Measurements from ENCODE around the gene GPR35.

The GPR35 gene

DNA sequence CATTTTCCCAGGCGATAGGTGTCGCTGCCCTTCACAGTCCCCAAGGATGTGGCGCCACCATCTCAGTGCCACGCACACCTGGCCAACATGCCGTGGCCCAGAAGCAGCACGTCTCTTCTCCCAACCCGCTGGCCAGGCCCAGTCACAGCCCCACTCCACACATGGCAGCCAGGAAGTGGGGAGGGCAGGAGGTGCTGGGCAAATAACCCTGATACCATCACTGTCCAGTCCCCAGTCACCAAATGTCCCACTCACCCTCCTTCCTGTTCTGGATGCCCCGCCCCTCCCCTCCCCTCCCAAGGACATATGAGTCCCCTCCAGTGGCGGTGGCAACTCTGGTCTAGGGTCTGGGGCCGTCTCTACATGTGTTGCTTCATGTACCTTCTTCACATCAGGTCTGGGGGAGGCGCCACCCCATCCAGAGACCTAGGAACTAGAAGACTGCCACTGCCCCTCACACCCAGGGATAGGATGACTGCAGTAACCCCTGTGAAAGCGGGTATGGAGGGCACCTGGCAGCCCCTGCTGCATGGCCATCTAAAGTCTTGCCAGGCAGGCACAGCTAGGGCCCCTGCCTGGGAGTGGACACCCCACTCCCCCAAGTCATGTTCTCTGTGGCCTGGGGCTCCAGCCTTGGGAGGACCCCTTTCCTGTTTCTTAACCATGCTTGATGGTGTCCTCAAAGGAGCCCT lies 46.1 kb upstream of the GPR35 start:
- TF ChIP-seq, protein P1, sequence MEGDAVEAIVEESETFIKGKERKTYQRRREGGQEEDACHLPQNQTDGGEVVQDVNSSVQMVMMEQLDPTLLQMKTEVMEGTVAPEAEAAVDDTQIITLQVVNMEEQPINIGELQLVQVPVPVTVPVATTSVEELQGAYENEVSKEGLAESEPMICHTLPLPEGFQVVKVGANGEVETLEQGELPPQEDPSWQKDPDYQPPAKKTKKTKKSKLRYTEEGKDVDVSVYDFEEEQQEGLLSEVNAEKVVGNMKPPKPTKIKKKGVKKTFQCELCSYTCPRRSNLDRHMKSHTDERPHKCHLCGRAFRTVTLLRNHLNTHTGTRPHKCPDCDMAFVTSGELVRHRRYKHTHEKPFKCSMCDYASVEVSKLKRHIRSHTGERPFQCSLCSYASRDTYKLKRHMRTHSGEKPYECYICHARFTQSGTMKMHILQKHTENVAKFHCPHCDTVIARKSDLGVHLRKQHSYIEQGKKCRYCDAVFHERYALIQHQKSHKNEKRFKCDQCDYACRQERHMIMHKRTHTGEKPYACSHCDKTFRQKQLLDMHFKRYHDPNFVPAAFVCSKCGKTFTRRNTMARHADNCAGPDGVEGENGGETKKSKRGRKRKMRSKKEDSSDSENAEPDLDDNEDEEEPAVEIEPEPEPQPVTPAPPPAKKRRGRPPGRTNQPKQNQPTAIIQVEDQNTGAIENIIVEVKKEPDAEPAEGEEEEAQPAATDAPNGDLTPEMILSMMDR (IDR thresholded peaks at IDR 0.05; ENCODE audit: insufficient read depth, low read length) = no peak
- TF ChIP-seq GABPA (IDR thresholded peaks at IDR 0.05; ENCODE audit: low read depth) = no peak
- DNase-seq (ENCODE audit: low read depth in 1 of 2, low spot score in 1 of 2) = peak in 1 of 2 experiments; percentile 16
- H3K4me3 ChIP-seq (replicated peaks; ENCODE audit: insufficient read depth, low read length) = no peak overlapping the region
- H3K27me3 ChIP-seq (ENCODE audit: insufficient read depth, poor library complexity, severe bottlenecking) = no peaks in the 10 kb centered on the region
- peak overlapping the region; percentile 79 for H3K27ac ChIP-seq (replicated peaks)

DNA sequence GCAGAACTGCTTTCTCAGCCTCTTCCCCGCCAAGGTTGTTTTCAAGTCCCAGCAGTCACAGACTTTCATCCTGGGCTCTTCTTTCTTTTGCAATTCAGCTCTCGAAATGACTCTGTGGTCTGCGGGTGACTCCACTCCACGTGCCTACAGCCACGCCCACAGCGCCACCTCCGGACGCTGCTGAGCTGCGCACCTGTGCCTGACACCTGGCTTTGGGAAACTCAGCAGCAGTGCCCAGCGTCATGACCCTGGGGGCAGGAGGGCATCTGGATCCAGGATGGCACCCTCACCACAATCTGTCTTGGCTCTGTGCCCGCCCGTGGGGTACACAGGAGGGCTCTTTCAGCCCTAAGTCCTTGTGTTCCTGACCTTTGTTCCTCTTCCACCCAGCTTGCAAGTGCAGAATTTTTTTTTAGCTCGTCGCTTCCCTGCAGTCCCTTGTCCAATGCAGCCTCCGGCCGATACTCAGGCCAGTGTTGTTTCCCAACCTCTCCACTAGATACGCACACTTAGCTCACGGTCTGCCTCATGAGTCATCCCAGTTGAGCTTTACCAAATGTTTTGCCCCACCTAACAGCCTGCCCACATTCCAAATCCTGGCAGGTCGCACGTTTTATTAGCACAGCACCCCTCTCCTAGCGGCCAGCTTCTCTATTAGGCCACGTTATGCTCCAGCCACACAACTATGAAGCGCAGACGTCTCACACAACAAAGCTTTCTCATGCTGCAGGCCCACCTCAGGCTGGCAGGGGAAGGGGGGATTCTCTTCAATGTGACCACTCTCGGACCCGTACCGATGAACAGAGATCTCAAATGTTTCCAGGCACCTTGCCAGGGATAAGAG lies 45.3 kb upstream of the GPR35 start:
- H3K27me3 ChIP-seq (ENCODE audit: insufficient read depth, poor library complexity, severe bottlenecking) = no peaks in the 10 kb centered on the region
- peak; percentile 81 for TF ChIP-seq POLR2AphosphoS5 (IDR thresholded peaks at IDR 0.05; ENCODE audit: low read depth)
- TF ChIP-seq, protein P2, sequence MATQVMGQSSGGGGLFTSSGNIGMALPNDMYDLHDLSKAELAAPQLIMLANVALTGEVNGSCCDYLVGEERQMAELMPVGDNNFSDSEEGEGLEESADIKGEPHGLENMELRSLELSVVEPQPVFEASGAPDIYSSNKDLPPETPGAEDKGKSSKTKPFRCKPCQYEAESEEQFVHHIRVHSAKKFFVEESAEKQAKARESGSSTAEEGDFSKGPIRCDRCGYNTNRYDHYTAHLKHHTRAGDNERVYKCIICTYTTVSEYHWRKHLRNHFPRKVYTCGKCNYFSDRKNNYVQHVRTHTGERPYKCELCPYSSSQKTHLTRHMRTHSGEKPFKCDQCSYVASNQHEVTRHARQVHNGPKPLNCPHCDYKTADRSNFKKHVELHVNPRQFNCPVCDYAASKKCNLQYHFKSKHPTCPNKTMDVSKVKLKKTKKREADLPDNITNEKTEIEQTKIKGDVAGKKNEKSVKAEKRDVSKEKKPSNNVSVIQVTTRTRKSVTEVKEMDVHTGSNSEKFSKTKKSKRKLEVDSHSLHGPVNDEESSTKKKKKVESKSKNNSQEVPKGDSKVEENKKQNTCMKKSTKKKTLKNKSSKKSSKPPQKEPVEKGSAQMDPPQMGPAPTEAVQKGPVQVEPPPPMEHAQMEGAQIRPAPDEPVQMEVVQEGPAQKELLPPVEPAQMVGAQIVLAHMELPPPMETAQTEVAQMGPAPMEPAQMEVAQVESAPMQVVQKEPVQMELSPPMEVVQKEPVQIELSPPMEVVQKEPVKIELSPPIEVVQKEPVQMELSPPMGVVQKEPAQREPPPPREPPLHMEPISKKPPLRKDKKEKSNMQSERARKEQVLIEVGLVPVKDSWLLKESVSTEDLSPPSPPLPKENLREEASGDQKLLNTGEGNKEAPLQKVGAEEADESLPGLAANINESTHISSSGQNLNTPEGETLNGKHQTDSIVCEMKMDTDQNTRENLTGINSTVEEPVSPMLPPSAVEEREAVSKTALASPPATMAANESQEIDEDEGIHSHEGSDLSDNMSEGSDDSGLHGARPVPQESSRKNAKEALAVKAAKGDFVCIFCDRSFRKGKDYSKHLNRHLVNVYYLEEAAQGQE (IDR thresholded peaks at IDR 0.05; ENCODE audit: insufficient replicate concordance, low read depth) = no peak
- TF ChIP-seq, protein P1 (IDR thresholded peaks at IDR 0.05; ENCODE audit: insufficient read depth, low read length) = peak; percentile 46
- H3K4me3 ChIP-seq (replicated peaks; ENCODE audit: insufficient read depth, low read length) = no peak overlapping the region
- peak overlapping the region; percentile 79 for H3K27ac ChIP-seq (replicated peaks)
- DNase-seq (ENCODE audit: low read depth in 1 of 2, low spot score in 1 of 2) = peak; percentile 92 to 95

DNA sequence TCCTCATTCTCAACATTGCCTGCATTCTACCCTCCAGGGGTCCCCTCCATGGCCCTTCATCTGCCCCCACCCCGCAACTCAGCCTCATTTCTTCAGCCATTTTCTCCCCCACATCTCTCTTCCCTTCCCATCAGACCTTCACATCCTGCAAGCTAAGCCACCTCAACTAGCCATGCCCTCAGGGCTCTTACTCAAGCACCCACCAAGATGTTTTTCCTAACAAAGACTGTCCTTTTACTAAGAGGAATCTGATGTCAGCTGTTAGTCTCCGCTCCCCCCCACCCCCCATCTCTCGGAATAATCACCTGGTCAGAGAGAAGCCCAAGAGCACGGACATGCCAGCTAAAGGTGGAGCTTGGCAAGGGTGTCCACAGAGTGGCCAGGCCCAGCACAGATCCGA lies 43.5 kb upstream of the GPR35 start:
- TF ChIP-seq POLR2AphosphoS5 (IDR thresholded peaks at IDR 0.05; ENCODE audit: low read depth) (no peak), GABPA (IDR thresholded peaks at IDR 0.05; ENCODE audit: low read depth) (no peak), SPI1 (IDR thresholded peaks at IDR 0.05; ENCODE audit: borderline replicate concordance, low read depth) (no peak)
- TF ChIP-seq, protein P2 (IDR thresholded peaks at IDR 0.05; ENCODE audit: insufficient replicate concordance, low read depth) = no peak
- TF ChIP-seq, protein P1 (IDR thresholded peaks at IDR 0.05; ENCODE audit: insufficient read depth, low read length) = no peak
- Histone ChIP-seq H3K27me3 (ENCODE audit: insufficient read depth, poor library complexity, severe bottlenecking) (no peaks in the 10 kb centered on the region), H3K4me3 (replicated peaks; ENCODE audit: insufficient read depth, low read length) (no peak overlapping the region), H3K27ac (replicated peaks) (no peak overlapping the region)
- no peak for DNase-seq (ENCODE audit: low read depth in 1 of 2, low spot score in 1 of 2)

Data from HL-60 (cell line).